NCI-H1105 (cell line): Measurements from ENCODE around the gene PLEKHA5.
"Not testable (repeated sequence)": the region's sequence is repeated elsewhere in the genome, so short reads cannot be mapped to it uniquely, and the experiment has no call there.

Source experiments
- DNase-seq: peaks from one replicate; lab custom pipeline; 2025; lab: John Stamatoyannopoulos, UW

Gene PLEKHA5

GRCh38 chr12:19203539-19204506, 74.3 kb downstream of the PLEKHA5 start:
- no peak for DNase-seq

DNA sequence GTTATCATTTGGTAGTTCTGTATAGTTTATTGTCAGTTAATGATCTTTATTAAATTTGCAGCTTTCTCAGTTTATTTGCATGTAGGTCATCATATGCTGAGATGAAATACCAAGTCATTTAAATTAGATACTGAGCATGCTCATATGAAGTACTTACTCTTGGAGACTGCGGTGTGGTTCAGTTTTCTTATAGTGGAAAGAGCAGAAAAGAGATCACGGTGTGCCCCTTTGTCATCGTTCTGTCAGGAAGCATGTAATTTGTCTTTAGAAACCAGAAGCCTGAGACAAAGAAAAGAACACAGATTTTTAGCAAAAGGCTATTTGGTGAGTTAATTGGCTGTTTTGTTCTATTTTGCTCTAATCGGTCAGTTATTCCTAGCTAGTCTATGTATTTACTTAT, 75.6 kb downstream of the PLEKHA5 start:
- no peak for DNase-seq

GRCh38 chr12:19206493-19207077, 77.1 kb downstream of the PLEKHA5 start:
- DNase-seq = no peak

DNA sequence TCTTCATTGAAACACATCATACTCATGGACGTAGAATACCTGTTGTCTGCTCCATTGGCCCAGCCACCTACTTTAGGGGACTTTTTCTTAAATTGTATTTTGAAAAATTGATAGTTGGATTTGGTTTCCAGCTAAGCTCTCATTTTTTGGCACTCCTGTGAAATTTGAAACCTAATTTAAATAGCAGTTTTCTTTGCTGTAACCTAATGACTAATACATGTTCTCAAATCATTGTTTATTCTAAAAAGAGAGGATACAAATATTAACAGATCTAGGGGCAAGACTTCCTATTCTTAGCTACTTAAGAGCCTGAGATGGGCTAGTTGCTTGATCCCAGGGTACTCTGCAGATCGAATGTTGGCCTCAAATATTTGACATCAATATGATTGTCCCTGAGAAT, 78.9 kb downstream of the PLEKHA5 start:
- DNase-seq = no peak

- DNase-seq = no peak
Observed at GRCh38 chr12:19209661-19210060, 80.1 kb downstream of the PLEKHA5 start.

- no peak for DNase-seq
Observed at GRCh38 chr12:19211802-19212201, 82.3 kb downstream of the PLEKHA5 start.

GRCh38 chr12:19212245-19212644, 82.7 kb downstream of the PLEKHA5 start:
- no peak for DNase-seq

- DNase-seq = no peak
Observed at GRCh38 chr12:19214020-19214419, 84.5 kb downstream of the PLEKHA5 start.

DNA sequence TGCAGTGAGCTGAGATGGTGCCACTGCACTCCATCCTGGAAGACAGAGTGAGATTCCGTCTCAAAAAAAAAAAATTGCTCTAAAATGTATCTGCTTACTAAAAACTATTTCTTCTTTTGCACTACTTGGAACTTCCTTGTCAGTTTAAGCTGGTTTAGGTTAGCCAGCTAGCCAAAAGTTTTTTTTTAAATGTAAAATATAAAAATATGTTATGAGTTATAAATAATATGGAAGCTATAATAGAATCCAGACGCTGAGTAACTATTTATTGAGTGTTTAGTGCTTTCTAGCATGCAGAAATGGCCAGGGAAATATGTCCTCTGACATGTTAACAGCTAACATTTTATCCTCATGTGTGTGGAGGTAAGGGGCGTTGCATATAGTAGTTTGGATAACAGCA, 85.6 kb downstream of the PLEKHA5 start:
- no peak for DNase-seq

- peak; percentile 68 for DNase-seq
Observed at GRCh38 chr12:19217446-19217845, 87.9 kb downstream of the PLEKHA5 start.

GRCh38 chr12:19220205-19220604, 90.7 kb downstream of the PLEKHA5 start:
- no peak for DNase-seq

GRCh38 chr12:19220852-19221466, 91.4 kb downstream of the PLEKHA5 start:
- no peak for DNase-seq

GRCh38 chr12:19222558-19222957, 93.0 kb downstream of the PLEKHA5 start:
- DNase-seq = no peak

- peak; percentile 61 for DNase-seq
Observed at GRCh38 chr12:19223018-19223417, 93.5 kb downstream of the PLEKHA5 start.

DNA sequence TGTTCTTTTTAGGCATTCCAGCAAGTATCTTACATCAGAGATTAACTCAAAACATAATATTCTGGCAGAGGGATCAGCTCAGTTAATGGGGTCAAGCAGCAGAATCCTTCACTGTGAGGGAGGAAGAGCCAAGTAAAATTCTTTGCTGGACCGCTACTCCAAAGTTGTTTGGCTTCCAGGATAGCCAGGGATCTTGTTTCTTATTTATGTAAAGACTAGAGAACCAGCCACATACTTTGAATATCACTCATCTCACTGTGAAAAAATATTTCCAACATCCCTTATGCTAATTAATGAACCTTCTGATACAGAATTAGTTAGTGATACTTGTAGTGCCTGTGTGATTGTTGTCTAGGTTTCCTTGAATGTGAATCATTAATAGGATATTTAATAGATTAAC, 94.2 kb downstream of the PLEKHA5 start:
- no peak for DNase-seq

GRCh38 chr12:19224746-19225145, 95.2 kb downstream of the PLEKHA5 start:
- no peak for DNase-seq

GRCh38 chr12:19227190-19227879, 97.8 kb downstream of the PLEKHA5 start:
- no peak for DNase-seq

- DNase-seq = no peak
Observed at GRCh38 chr12:19227880-19228210, 98.3 kb downstream of the PLEKHA5 start.

GRCh38 chr12:19229021-19229420, 99.5 kb downstream of the PLEKHA5 start:
- not testable (repeated sequence) for DNase-seq

GRCh38 chr12:19230299-19230866, 100.8 kb downstream of the PLEKHA5 start:
- DNase-seq = no peak

DNA sequence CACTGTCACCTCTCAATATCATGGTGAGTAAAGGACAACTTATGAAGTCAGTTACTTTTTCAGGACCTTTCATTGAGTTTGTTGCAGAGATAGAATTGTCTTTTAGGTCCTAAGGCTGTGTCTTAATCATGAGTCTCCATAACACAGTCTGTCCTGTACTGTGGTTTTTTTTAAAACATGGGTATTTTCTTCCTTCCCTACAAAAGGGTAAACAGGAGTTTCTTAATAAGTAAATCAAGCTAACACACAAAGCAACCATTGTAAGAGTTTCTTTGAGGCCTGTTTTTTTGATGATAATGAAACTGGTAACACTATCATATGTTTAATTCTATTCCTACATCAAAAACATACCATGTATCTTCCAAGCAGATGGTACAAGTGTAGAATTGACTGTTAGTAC, 101.4 kb downstream of the PLEKHA5 start:
- DNase-seq = no peak

DNA sequence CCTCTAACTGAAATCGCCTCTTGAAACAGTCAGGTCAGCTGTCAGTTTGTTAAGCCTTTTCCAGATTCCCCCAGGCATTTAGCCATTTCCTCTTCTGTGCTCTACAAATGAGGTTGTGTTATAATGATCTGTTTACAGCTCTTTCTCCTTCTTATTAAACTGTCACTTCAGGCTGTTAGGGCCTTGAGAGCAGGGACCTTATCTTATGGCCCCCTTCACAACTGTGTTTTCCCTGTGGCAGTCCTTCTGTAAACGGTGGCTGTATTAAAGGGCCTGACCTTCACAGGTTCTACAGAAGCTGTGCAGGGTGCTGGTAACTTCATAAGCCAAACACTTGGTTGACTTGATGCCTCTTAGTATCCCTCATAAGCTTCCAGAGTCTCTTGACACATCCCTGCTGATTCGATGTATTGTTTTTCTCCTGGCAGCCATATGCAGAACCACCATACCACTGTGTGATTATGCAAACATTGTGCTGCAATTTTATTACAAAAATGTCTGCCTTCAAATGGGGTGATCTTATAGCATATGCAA, 104.7 kb downstream of the PLEKHA5 start:
- no peak for DNase-seq
